HG03039 (cell line): Measurements from ENCODE around the gene FAM120C.

Experiments
- ATAC-seq: cut with Tn5 transposase; IDR thresholded peaks from one replicate; pipeline ENCODE4 v1.9.1; 2021; ENCODE audit warnings: mild to moderate bottlenecking, moderate library complexity; ENCODE audit not compliant: unreplicated experiment

The FAM120C gene

DNA sequence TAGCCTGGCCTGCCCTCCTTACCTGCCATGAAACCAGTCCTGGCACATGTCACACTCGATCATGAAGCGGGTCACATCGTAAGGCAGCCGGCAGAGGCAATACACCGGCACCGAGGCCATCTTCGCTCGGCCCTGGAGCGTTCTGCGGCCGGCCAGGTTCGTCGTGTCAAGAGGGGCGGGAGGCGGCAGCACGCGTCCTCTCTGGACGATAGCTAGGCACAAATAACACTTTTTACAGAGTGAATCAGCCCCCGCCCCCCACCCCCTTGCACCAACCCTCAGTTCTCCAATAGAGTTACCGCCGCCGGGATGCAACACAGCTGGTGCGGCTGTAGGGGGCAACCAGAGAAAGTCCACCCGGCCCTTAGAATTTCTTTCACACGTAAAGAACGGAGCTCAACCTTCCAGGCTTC, 140.4 kb downstream of the FAM120C start:
- no peak for ATAC-seq

- no peak for ATAC-seq
These were observed 152.7 kb downstream of the FAM120C start for GRCh38 chrX:54030329-54030728.

DNA sequence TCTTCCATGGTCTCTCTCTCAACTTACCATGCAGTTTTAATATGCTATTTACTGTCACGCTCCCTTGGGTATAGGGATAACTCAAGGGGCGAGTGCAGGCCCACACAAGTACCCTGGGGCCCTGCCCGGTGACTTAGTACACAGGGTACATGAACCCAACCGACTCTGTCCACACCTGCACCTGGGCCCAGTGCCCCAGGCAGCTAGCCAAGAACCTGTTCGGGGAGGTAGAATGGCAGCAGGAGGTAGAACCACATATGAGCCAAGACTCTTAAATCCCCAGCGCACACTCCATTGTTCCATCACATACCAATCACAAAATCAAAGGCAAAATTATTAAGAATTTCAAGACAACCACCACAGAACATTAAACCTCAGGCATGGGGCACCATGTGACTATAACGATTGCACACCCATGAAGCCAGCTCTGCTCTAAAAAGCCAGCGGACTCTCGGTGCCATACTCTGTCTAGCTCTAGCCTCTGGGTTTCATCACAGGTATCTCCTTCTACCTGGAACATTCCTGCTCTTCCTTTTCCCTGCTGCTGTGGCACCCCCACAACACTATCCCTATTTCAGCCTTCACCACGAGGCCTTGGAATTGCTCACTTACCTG, 153.4 kb downstream of the FAM120C start:
- no peak for ATAC-seq

GRCh38 chrX:54024350-54024749, 158.7 kb downstream of the FAM120C start:
- no peak for ATAC-seq
